GM18505 (cell line): Measurements from ENCODE around the gene RIMKLA.
A peak's percentile ranks its signal among the peaks of the same experiment; 100 is the strongest.

Source experiments
- ATAC-seq: cut with Tn5 transposase; IDR thresholded peaks from one replicate; pipeline ENCODE4 v1.9.1; 2021; ENCODE audit not compliant: unreplicated experiment
- POLR2A ChIP-seq: IDR thresholded peaks from 4 replicates; pipeline ENCODE4 v1.6.1; 2011; ENCODE audit warnings: borderline replicate concordance; ENCODE audit not compliant: insufficient read depth, insufficient read length; ENCODE audit errors: extremely low read depth

Gene RIMKLA

GRCh38 chr1:42380586-42381279 lies at the start of gene RIMKLA:
Gene RIMKLA (plus strand): TSS chr1:42380792. CDS start chr1:42380935, 143 bp downstream.
- no peak for TF ChIP-seq POLR2A
- peak; percentile 72 for ATAC-seq

- no peak for ATAC-seq
- TF ChIP-seq POLR2A, result no peak
Observed at GRCh38 chr1:42332877-42333276, 47.7 kb upstream of the RIMKLA start.

GRCh38 chr1:42333662-42334239 lies 46.8 kb upstream of the RIMKLA start:
- TF ChIP-seq POLR2A, result no peak
- peak; percentile 2 for ATAC-seq

- TF ChIP-seq POLR2A, result no peak
- peak; percentile 48 for ATAC-seq
Observed at GRCh38 chr1:42334240-42335049, 46.1 kb upstream of the RIMKLA start.

GRCh38 chr1:42335050-42335808 lies 45.4 kb upstream of the RIMKLA start, which contains the start of gene FOXJ3:
Gene FOXJ3 (minus strand): TSS chr1:42335235. CDS start chr1:42311093, 24,142 bp downstream.
- TF ChIP-seq POLR2A, result peak; percentile 96
- peak; percentile 73 for ATAC-seq

- TF ChIP-seq POLR2A, result no peak
- no peak for ATAC-seq
Observed at GRCh38 chr1:42335809-42336518, 44.6 kb upstream of the RIMKLA start.

- ATAC-seq, result no peak
- TF ChIP-seq POLR2A, result no peak
Observed at GRCh38 chr1:42336978-42337377, 43.6 kb upstream of the RIMKLA start.

- TF ChIP-seq POLR2A, result no peak
- no peak for ATAC-seq
Observed at GRCh38 chr1:42340093-42340492, 40.5 kb upstream of the RIMKLA start.

GRCh38 chr1:42340901-42341300 lies 39.7 kb upstream of the RIMKLA start:
- TF ChIP-seq POLR2A, result no peak
- no peak for ATAC-seq

GRCh38 chr1:42343049-42343448 lies 37.5 kb upstream of the RIMKLA start:
- no peak for ATAC-seq
- no peak for TF ChIP-seq POLR2A

GRCh38 chr1:42348498-42348897 lies 32.1 kb upstream of the RIMKLA start:
- TF ChIP-seq POLR2A, result no peak

GRCh38 chr1:42350086-42350485 lies 30.5 kb upstream of the RIMKLA start:
- no peak for TF ChIP-seq POLR2A
- no peak for ATAC-seq

More at GRCh38 chr1:42348498-42348897, 32.1 kb upstream of the RIMKLA start:
- ATAC-seq, result no peak
